Coronary artery (tissue), 2 donors: Measurements from ENCODE around the gene TEAD1.

Experiments
- DNase-seq: peaks from one replicate; pipeline ENCODE4 v3.0.0-alpha.2; 2017; ENCODE audit warnings: low spot score
- H3K27ac ChIP-seq, 2 donors: fragments of 200-600 bp; sonication (generic); one replicate each; pipeline ENCODE4 v1.5.1; 2016 to 2019
- H3K4me3 ChIP-seq: fragments of 200-600 bp; sonication (generic); 2 replicates; pipeline ENCODE4 v1.5.1; 2016; ENCODE audit warnings: mild to moderate bottlenecking, moderate library complexity
- TF ChIP-seq, protein P1 (sequence below): fragments of 200-600 bp; sonication (generic); IDR thresholded peaks from one replicate; pipeline ENCODE4 v1.5.1; 2019; ENCODE audit warnings: antibody characterized with exemption

TEAD1 gene

DNA sequence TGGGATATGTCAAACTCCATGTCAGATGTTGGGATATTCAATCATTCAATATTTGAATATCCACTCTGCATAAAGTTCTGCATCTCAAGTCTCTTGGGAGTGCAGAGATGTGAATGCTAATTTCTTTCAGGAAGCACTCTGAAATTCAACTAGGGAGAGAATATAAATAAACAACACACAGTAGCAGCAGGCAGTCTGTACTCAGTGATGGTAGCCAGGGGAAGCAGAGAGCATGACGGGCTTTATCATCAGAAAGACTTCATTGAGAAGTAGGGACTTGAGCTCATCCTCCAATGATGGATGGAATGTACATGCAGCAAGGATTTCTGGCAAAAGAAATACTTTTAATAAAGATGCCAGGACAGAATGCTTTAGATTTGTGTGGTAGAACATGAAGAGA is 9.8 kb upstream of the TEAD1 start:
- TF ChIP-seq, protein P1, sequence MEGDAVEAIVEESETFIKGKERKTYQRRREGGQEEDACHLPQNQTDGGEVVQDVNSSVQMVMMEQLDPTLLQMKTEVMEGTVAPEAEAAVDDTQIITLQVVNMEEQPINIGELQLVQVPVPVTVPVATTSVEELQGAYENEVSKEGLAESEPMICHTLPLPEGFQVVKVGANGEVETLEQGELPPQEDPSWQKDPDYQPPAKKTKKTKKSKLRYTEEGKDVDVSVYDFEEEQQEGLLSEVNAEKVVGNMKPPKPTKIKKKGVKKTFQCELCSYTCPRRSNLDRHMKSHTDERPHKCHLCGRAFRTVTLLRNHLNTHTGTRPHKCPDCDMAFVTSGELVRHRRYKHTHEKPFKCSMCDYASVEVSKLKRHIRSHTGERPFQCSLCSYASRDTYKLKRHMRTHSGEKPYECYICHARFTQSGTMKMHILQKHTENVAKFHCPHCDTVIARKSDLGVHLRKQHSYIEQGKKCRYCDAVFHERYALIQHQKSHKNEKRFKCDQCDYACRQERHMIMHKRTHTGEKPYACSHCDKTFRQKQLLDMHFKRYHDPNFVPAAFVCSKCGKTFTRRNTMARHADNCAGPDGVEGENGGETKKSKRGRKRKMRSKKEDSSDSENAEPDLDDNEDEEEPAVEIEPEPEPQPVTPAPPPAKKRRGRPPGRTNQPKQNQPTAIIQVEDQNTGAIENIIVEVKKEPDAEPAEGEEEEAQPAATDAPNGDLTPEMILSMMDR: no peak
- DNase-seq: no peak
- Histone ChIP-seq H3K27ac (no peak overlapping the region), H3K4me3 (no peak overlapping the region)

DNA sequence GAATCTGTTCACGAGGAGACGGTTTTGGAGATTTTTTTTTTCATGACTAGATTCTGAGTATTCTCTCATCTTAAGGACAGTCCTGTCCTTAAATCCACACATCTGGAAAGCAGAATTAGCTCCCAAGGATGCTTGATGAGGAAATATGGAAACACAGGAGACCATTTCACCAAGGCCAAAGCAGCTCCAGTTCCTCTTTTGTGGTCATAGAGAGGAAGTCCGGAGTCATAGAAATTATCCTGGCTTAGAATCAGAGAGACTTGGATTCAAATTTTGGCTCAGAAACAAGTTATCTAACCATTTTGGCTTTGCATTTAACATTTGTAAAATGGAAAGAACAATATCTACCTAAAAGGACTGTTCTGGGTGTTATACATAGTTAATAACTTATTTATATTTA is 7.3 kb upstream of the TEAD1 start:
- TF ChIP-seq, protein P1: no peak
- no peak for DNase-seq
- H3K4me3 ChIP-seq: no peak overlapping the region
- H3K27ac ChIP-seq: no peak overlapping the region

DNA sequence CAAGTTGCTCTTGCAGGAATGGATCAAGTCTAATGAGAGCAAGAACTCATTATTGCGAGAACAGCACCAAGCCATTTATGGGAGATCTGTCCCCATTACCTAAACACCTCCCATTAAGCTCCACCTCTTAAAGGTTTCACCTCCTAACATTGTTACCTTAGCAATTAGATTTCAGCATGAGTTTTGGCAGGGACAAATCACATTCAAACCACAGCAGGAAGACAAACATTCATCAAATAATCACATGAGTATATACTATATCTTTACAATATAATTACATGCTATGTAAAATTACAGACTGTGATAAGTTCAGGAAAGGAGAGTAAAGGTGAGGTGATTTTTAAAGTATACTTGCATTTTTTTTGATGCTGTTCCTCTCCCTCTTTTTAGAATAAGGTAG is 6.6 kb upstream of the TEAD1 start:
- no peak for DNase-seq
- Histone ChIP-seq H3K4me3 (no peak overlapping the region), H3K27ac (no peak overlapping the region)
- TF ChIP-seq, protein P1: no peak

DNA sequence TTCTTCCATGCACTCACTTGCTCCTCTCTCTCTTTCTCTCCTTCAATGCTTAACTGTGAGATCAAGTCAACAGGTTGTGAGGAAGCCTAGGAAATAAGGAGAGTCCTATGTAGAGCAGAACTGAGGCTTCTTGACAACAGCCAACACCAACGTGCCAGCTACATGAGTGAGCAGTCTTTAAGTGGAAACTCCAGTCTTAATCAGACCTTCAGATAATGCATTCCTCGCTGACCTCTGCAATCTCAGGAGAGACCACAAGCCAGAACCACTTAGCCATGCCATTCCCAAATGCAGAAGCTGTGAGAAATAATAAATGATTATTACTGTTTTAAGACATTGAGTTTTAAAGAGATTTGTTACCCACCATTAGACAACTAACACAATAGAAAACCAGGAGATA is 6.1 kb upstream of the TEAD1 start:
- DNase-seq: no peak
- Histone ChIP-seq H3K4me3 (no peak overlapping the region), H3K27ac (no peak overlapping the region)
- TF ChIP-seq, protein P1: no peak

DNA sequence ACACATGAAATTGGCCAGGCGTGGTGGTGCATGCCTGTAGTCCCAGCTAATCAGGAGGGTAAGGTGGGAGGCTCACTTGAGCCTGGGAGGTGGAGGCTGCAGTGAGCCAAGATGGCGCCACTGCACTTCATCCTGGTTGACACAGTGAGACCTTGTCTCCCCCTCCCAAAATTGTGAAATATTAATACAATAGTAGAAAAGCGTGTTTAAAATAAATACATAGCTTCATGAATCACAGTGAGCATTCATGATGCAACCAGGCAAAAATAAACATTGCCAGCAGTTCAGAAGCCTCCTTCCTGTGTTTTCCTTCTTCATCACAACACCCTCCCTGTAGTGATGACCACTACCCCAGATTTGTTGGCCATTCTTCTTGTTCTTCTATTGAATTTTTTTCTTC is 4.3 kb upstream of the TEAD1 start:
- TF ChIP-seq, protein P1: no peak
- no peak overlapping the region for H3K4me3 ChIP-seq
- no peak for DNase-seq

DNA sequence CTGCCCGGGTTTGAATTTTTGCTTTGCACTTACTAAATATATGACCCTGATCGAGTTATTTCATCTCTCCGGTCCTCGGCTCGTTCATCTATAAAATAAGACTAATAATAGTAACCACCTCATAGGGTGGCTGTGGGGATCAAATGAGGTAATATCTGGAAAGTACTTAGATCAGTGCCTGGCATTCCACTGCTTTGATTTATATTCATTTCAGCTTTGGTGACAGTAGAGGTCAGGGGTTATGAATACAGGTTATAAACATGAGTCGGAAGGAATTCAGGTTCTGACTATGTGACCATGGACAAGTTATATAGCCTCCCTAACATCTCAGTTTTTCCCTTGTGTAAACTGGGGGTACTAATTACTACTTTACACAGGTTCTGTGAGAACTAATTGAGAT is 2.9 kb upstream of the TEAD1 start:
- Histone ChIP-seq H3K27ac (no peak overlapping the region), H3K4me3 (no peak overlapping the region)
- DNase-seq: no peak
- TF ChIP-seq, protein P1: no peak

More for the DNA sequence above, 4.3 kb upstream of the TEAD1 start:
- H3K27ac ChIP-seq: no peak overlapping the region

DNA sequence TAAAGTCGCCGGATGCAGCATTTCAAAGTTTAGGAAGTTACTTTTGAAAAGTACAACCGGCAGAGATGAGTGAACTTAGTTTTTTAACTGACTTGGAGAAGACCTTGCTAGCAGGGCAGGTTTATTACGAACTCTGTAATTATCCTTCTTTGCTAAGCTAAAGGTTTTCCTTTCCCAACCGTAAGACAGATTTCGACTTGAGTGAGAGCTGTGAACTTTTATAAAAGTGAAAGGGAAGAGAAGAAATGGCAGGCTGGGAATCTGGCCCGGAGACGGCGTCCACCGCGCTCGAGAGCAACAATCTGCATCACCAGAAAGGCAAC is 659 bp upstream of the TEAD1 start:
- H3K4me3 ChIP-seq: peak overlapping the region; percentile 97
- TF ChIP-seq, protein P1: no peak
- peak overlapping the region; percentile 88 to 99 for H3K27ac ChIP-seq
- DNase-seq: no peak
